Epithelial cell of esophagus (primary cell): ENCODE data around the gene AKAP3.

Experiments used
- DNase-seq: peaks from one replicate; pipeline ENCODE4 v3.0.0; 2010; ENCODE audit warnings: low read depth
- H3K4me3 ChIP-seq: 2 replicates; pipeline ENCODE4 v1.5.1; 2011; ENCODE audit warnings: mild to moderate bottlenecking, low read length, control low read depth
- CTCF ChIP-seq: IDR thresholded peaks from 2 replicates; pipeline ENCODE4 v1.5.1; 2011; ENCODE audit warnings: low read depth, mild to moderate bottlenecking, low read length, control low read depth, inconsistent platforms; ENCODE audit not compliant: insufficient read depth; ENCODE audit errors: missing control alignments

Gene AKAP3

GRCh38 chr12:4607056-4607455 is 41.8 kb downstream of the AKAP3 start:
- DNase-seq: no peak
- H3K4me3 ChIP-seq: no peak overlapping the region
- TF ChIP-seq CTCF: no peak

GRCh38 chr12:4604684-4605193 is 44.1 kb downstream of the AKAP3 start:
- peak; percentile 91 for DNase-seq
- TF ChIP-seq CTCF: peak; percentile 99
- peak overlapping the region; percentile 89 for H3K4me3 ChIP-seq

GRCh38 chr12:4603946-4604345 is 44.9 kb downstream of the AKAP3 start:
- no peak for TF ChIP-seq CTCF
- no peak for DNase-seq
- no peak overlapping the region for H3K4me3 ChIP-seq

GRCh38 chr12:4603421-4603820 is 45.4 kb downstream of the AKAP3 start:
- no peak for TF ChIP-seq CTCF
- no peak overlapping the region for H3K4me3 ChIP-seq
- no peak for DNase-seq

GRCh38 chr12:4595881-4596280 is 53.0 kb downstream of the AKAP3 start:
- TF ChIP-seq CTCF: no peak
- DNase-seq: no peak
- H3K4me3 ChIP-seq: no peak overlapping the region

- H3K4me3 ChIP-seq: no peak overlapping the region
- no peak for DNase-seq
- TF ChIP-seq CTCF: no peak
Measured at GRCh38 chr12:4591180-4591687, 57.6 kb downstream of the AKAP3 start.

GRCh38 chr12:4589941-4590340 is 58.9 kb downstream of the AKAP3 start:
- no peak for TF ChIP-seq CTCF
- no peak for DNase-seq
- H3K4me3 ChIP-seq: no peak overlapping the region
